Hepatocyte (in vitro differentiated cells): ENCODE measurements around the gene ODC1.

Source experiments
- EZH2 ChIP-seq: fragments of 200-600 bp; sonication (generic); IDR thresholded peaks from 2 replicates; pipeline ENCODE4 v1.6.1; 2016; ENCODE audit warnings: antibody characterized with exemption, mild to moderate bottlenecking, borderline replicate concordance
- TF ChIP-seq, protein P1 (sequence below): fragments of 200-600 bp; sonication (generic); IDR thresholded peaks from 2 replicates; pipeline ENCODE4 v1.5.1; 2016; ENCODE audit warnings: antibody characterized with exemption, mild to moderate bottlenecking; ENCODE audit not compliant: poor library complexity

DNA sequence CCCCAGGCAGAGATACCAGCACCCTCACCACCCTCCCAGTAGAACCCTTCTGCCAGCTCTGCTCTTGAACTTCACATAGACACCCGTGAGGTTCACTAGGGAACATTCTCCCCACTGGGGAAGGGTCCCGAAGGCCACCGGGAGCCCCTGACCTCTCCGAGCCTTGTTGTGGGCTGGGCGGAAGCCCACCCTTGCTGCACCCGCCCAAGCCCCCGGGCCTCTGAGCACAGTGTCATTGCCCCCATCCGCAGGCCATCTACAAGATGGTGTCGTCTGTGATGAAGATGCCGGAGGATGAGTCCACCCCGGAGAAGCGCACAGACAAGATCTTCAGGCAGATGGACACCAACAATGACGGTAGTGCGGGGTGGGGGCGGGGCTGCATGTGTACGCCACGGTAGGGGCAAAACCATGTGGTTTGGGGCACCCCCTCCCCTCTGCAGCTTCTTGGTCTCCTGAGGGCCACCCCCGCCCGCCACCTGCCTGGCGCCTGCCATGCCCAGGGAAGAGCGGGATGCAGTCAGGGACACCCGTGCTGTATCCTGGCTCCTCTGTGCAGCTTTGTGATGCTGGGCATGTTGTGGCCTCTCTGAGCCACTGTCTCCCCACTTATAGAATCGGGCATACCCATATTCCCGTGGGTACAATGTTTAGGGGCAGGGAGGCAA lies 25.3 kb downstream of the ODC1 start:
- TF ChIP-seq, protein P1, sequence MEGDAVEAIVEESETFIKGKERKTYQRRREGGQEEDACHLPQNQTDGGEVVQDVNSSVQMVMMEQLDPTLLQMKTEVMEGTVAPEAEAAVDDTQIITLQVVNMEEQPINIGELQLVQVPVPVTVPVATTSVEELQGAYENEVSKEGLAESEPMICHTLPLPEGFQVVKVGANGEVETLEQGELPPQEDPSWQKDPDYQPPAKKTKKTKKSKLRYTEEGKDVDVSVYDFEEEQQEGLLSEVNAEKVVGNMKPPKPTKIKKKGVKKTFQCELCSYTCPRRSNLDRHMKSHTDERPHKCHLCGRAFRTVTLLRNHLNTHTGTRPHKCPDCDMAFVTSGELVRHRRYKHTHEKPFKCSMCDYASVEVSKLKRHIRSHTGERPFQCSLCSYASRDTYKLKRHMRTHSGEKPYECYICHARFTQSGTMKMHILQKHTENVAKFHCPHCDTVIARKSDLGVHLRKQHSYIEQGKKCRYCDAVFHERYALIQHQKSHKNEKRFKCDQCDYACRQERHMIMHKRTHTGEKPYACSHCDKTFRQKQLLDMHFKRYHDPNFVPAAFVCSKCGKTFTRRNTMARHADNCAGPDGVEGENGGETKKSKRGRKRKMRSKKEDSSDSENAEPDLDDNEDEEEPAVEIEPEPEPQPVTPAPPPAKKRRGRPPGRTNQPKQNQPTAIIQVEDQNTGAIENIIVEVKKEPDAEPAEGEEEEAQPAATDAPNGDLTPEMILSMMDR = no peak
- no peak for TF ChIP-seq EZH2
